ENCODE measurements around the gene SPATS2. TPM values are rescaled to one million over a fixed set of nuclear protein-coding genes. Genes with fewer than 3 reads are reported as not detected.
"Not testable (repeated sequence)": the region's sequence is repeated elsewhere in the genome, so short reads cannot be mapped to it uniquely, and the experiment has no call there.

SPATS2 gene
- total RNA-seq, 4 donors from 2014 or later = 5.3 to 7.8 (median 6.7) TPM

DNA sequence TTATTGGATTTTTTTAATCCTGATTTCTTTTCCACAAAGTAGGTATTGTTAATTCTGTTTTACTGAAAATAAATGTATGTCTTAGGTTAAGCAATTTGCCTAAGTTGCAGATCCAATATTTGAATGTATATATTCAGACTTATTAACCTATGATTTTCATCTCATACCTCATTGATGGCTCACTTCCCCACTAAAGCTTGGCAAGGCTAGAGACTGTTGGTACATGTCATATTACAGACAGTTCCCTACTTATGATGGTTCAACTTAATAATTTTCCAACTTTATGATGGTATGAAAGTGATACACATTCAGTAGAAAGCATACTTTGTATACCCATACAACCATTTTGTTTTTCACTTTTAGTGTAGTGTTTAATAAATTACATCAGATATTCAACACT, 138.4 kb downstream of the SPATS2 start:
- Histone ChIP-seq H3K9me3 (no peaks in the 10 kb centered on the region), H3K27me3 (no peaks in the 10 kb centered on the region), H3K36me3 (peaks cover 0 to 12% of the 10 kb centered on the region in 2 donors), H3K4me1 (no peaks in the 10 kb centered on the region), H3K4me3 (no peak overlapping the region), H3K27ac (no peak overlapping the region)
- intact Hi-C loops (cut with DNase I; ENCODE audit: low total_unique reads) (no loop called here), in situ Hi-C loops (cut with MboI; ENCODE audit: low sequenced_read_pairs in 4 of 4) (loop anchor here in 1 of 4 donors (10.0 kb wide), 1 partner anchor 131 kb away; no protein-coding TSS in a partner anchor)
- ATAC-seq = no peak
- TF ChIP-seq, protein P1, sequence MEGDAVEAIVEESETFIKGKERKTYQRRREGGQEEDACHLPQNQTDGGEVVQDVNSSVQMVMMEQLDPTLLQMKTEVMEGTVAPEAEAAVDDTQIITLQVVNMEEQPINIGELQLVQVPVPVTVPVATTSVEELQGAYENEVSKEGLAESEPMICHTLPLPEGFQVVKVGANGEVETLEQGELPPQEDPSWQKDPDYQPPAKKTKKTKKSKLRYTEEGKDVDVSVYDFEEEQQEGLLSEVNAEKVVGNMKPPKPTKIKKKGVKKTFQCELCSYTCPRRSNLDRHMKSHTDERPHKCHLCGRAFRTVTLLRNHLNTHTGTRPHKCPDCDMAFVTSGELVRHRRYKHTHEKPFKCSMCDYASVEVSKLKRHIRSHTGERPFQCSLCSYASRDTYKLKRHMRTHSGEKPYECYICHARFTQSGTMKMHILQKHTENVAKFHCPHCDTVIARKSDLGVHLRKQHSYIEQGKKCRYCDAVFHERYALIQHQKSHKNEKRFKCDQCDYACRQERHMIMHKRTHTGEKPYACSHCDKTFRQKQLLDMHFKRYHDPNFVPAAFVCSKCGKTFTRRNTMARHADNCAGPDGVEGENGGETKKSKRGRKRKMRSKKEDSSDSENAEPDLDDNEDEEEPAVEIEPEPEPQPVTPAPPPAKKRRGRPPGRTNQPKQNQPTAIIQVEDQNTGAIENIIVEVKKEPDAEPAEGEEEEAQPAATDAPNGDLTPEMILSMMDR (IDR thresholded peaks at IDR 0.05 in 4 of 5, conservative IDR thresholded peaks at IDR 0.05 in 1 of 5) = no peak
- no peak for TF ChIP-seq POLR2A (IDR thresholded peaks at IDR 0.05)
- DNase-seq = no peak

DNA sequence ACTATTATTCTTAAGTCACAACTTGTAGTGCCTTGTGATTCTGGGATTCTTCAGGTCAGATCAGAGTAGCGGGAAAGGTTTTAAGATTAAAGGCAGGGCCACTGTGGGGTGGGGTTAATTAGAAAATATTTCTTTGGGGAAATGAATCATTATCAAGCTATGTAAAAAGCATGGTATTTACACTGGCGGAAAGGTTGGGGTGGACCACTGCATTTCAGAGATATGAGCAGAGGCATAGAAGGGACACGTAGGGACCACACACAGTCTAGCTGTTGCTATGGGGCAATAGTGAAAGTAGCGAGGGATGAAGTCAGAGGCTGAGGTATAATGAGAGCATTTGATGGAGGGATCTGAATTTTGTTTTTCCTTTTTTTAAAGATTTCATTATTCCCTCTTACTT, 139.9 kb downstream of the SPATS2 start:
- intact Hi-C loops (cut with DNase I; ENCODE audit: low total_unique reads) = no loop called here
- H3K9me3 ChIP-seq = no peaks in the 10 kb centered on the region
- in situ Hi-C loops (cut with MboI; ENCODE audit: low sequenced_read_pairs in 4 of 4) = loop anchor here in 1 of 4 donors (10.0 kb wide), 1 partner anchor 132 kb away; no protein-coding TSS in a partner anchor
- H3K4me1 ChIP-seq = no peaks in the 10 kb centered on the region
- H3K27ac ChIP-seq = no peak overlapping the region
- TF ChIP-seq POLR2A (IDR thresholded peaks at IDR 0.05) = no peak
- TF ChIP-seq, protein P1 (IDR thresholded peaks at IDR 0.05 in 4 of 5, conservative IDR thresholded peaks at IDR 0.05 in 1 of 5) = no peak
- DNase-seq (no peak), ATAC-seq (no peak)
- H3K36me3 ChIP-seq = peaks cover 0 to 4% of the 10 kb centered on the region in 2 donors
- no peak overlapping the region for H3K4me3 ChIP-seq
- no peaks in the 10 kb centered on the region for H3K27me3 ChIP-seq

DNA sequence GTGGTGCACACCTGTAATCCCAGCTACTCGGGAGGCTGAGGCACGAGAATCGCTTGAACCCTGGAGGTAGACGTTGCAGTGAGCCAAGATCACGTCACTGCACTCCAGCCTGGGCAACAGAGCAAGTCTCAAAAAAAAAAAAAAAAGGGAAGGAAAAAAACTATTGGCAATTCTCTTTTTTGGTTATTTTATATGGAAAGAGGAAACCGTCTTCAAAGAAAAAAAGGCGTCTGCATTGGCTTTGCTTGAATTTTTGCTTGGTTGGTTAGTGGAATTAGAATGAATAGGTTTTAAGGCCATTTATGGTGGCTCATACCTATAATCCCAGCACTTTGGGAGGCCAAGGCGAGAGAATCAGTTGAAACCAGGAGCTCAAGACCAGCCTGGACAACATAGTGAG, 142.4 kb downstream of the SPATS2 start:
- ATAC-seq; H3K27ac ChIP-seq; H3K27me3 ChIP-seq; DNase-seq; intact Hi-C loops (cut with DNase I; ENCODE audit: low total_unique reads); H3K4me3 ChIP-seq; H3K4me1 ChIP-seq; H3K36me3 ChIP-seq; H3K9me3 ChIP-seq: not testable (repeated sequence)
- in situ Hi-C loops (cut with MboI; ENCODE audit: low sequenced_read_pairs in 4 of 4) = loop anchor here in 2 of 4 donors (10.0 kb wide), 2 partner anchors 135 to 155 kb away; no protein-coding TSS in a partner anchor

DNA sequence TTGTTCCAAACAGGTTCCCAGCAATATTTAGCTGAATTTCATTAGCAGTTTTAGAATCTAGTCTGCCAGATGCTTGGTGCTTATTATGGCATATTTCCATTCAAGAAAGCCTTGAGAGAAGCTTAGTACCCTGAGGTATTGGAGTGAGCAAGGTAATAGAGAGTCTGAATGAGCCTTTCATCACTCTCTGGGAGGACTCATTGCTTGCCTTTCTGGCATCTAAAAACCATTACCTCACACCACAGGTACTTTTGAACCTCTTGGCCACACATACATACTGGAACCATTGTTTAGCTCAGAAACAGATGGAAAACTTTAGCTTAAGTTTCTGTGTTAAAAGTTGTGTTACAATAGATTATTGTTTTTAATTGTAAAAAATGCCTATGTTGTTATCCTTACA, 144.1 kb downstream of the SPATS2 start:
- Histone ChIP-seq H3K27me3 (no peaks in the 10 kb centered on the region), H3K27ac (no peak overlapping the region), H3K9me3 (no peaks in the 10 kb centered on the region), H3K36me3 (peaks cover 0 to 6% of the 10 kb centered on the region in 2 donors), H3K4me1 (no peaks in the 10 kb centered on the region), H3K4me3 (no peak overlapping the region)
- no peak for DNase-seq
- intact Hi-C loops (cut with DNase I; ENCODE audit: low total_unique reads) = no loop called here
- in situ Hi-C loops (cut with MboI; ENCODE audit: low sequenced_read_pairs in 4 of 4) = loop anchor here in 2 of 4 donors (10.0 kb wide), 1 partner anchor 157 kb away; no protein-coding TSS in a partner anchor
- TF ChIP-seq, protein P1 (IDR thresholded peaks at IDR 0.05 in 4 of 5, conservative IDR thresholded peaks at IDR 0.05 in 1 of 5) = no peak
- TF ChIP-seq POLR2A (IDR thresholded peaks at IDR 0.05) = no peak
- no peak for ATAC-seq

DNA sequence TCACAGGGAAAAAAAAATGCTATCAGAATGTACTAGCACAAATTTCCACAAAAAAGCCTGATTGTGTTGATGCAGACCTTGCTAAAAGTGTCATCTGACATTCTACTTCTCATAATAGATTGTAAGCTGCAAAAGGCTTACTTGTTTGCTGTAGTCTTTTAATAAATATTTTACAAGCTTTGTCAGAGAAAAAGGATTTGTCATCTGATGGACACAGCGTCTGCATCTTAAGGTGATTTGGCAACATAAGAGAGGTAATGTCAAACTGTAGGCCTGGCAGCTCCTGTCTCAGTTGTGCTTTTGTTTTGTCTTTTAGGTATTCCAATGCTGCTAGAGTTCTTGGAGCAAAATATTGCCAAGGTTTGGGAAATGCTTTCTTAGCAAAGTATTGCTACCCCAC, 145.3 kb downstream of the SPATS2 start:
- in situ Hi-C loops (cut with MboI; ENCODE audit: low sequenced_read_pairs in 4 of 4) = loop anchor here in 2 of 4 donors (10.0 kb wide), 1 partner anchor 158 kb away; no protein-coding TSS in a partner anchor

More for the DNA sequence above, 145.3 kb downstream of the SPATS2 start:
- H3K9me3 ChIP-seq = no peaks in the 10 kb centered on the region
- no peak overlapping the region for H3K4me3 ChIP-seq
- ATAC-seq = no peak
- DNase-seq = no peak
- H3K4me1 ChIP-seq = no peaks in the 10 kb centered on the region
- peaks cover 0 to 6% of the 10 kb centered on the region in 2 donors for H3K36me3 ChIP-seq
- no peaks in the 10 kb centered on the region for H3K27me3 ChIP-seq
- no peak overlapping the region for H3K27ac ChIP-seq
- intact Hi-C loops (cut with DNase I; ENCODE audit: low total_unique reads) = no loop called here
- TF ChIP-seq, protein P1 (IDR thresholded peaks at IDR 0.05 in 4 of 5, conservative IDR thresholded peaks at IDR 0.05 in 1 of 5) = no peak
- TF ChIP-seq POLR2A (IDR thresholded peaks at IDR 0.05) = no peak
